NCI-H524 (cell line): ENCODE results near the gene ASPG.
A peak's percentile ranks its signal among the peaks of the same experiment; 100 is the strongest.

Experiments
- DNase-seq, 2 experiments: peaks; one replicate each; lab custom pipeline; 2025; lab: John Stamatoyannopoulos, UW

The ASPG gene

DNA sequence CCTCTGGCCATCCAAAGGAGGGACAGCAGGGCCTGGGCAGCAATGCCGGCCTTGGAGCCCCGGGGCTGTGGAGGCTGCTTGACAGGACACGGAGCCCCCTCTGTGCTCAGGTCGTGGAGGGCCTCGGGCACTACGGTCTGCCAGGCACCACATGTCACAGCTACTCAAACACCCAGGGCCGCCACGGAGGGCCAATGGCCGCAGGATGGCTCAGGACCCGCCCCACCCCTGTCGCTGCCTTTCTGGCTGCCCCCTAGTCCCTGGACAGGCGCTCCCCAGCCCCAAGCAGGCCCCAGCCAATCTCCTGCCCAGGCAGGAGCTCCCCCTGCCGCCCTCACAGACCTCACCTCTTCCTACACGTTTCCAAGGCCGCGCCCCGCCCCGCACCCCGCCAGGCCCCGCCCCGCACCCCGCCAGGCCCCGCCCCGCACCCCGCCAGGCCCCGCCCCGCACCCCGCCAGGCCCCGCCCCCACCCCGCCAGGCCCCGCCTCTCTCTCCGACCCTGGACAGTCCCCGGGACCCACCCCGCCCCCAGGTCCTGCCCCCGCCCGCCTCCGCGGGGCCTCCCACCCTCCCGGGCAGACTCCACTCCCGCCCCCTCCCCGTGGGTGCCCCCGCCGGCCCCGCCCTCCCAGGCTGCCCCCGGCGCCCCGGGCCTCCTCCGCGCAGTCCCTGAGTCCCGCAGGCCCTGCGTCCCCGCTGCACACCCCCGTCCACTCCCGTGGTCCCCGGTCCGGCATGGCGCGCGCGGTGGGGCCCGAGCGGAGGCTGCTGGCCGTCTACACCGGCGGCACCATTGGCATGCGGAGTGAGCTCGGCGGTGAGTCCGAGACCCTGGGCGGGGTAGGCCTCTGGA, at the start of gene ASPG:
Gene ASPG, plus strand, starts transcription at position 669 of the 857 bp plus-strand sequence. Its CDS starts 71 bp downstream, at position 740.
- no peak for DNase-seq

DNA sequence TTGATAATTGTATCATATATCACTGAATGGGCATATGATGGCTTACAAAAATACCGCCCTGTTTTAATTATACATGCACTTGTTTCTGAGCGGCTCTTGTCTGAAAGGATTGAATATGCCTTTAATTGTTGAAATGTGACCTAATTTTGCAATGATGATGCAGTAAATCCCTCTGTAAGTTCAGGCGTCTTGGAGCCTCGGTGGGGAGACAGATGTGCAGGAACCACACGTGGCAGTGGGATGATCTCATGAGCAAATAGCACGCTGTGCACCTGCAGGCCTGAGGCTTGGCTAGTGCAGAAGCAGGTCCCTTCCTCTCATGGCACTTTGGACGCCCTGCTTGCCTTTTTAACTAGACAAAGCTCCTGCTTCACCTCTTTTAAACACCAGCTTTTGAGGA, 49.3 kb upstream of the ASPG start:
- DNase-seq = peak; percentile 90 to 97

- DNase-seq = no peak
These were observed 48.4 kb upstream of the ASPG start for GRCh38 chr14:104037074-104037473.

DNA sequence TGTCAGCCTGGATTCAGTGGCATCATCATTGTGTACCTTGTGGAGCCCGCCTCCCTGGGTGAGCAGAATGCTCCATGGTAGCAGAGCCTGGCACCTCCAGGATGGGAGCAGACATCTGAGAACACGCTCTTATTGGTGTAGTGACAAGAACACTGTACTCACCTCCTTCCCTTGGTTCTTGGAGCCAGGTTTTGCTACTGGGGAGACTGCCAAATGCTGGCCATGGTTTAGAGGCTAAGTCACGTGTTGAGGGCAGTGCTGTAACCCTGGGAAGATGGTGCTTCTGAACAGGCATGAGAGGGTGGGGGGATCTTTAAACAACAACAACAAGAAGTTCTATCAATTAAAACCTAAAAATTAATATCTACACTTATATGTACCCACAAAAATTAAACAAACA, 47.6 kb upstream of the ASPG start:
- DNase-seq = no peak

DNA sequence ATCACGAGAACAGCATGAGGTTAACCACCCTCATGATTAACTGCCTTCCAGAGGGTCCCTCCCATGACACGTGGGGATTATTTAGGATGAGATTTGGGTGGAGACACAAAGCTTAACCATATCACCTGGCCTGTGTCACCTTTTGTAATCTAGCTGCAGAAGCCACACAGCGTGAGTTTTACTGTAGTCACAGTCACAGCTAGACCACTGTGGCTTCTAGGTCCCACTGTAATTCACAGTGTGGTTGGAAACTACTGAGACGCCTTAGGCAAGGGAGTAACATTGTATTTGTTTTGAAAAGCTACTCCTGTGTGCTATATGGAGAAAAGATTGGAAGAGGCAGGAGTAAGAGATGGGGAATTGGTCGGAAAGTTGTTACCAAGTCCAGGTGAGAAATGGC, 46.3 kb upstream of the ASPG start:
- DNase-seq = no peak

- DNase-seq = no peak
These were observed 45.0 kb upstream of the ASPG start for GRCh38 chr14:104040539-104040938.

DNA sequence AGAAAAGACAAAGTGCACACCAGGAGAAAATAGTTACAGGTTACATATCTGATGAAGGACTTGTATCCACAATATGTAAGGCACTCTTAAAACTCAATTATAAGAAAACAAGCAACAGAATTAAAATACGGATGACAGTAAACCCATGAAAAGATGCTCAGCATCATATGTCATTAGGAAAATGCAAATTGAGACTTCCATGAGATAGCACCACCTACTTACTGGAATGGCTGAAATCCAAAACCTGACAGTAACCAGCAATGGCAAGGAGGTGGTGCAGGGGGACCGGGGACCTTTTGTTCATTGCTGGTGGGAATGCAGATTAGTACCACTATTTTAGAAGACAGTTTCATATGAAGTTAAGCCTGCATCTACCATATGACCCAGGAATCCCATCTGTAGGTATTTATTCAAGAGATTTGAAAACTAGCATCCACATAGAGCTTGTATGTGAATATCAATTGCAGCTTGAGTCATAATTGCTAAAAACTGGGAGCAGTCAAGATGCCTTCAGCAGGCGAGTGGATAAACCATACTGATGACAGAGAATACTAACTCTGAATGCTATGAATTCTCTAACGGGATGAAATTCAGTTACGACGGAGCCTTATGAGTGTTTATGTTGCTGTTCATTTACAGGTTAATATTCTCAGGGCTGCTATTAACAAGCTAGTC, 43.9 kb upstream of the ASPG start:
- no peak for DNase-seq

GRCh38 chr14:104044016-104044415, 41.5 kb upstream of the ASPG start:
- DNase-seq = no peak

DNA sequence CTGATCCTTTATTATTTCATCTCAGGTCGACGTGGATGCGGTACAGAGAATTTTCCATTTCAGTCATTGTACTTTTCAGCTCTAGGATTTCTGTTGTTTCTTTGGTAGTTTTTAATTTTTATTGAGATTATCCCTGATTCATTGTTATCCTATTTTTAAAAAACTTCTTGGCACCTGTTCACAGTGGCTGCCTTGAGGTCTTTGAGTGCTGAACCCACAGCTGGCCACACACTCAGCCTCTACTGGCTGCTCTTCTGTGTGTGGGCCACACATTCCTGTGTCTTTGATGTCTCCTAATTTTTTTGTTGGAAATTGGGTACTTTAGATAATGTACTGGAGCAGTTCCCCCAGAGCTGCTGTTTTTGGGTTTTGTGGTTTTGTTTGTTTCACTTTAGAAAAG, 37.7 kb upstream of the ASPG start:
- no peak for DNase-seq

GRCh38 chr14:104048758-104049507, 36.6 kb upstream of the ASPG start:
- DNase-seq = no peak

GRCh38 chr14:104049576-104050240, 35.8 kb upstream of the ASPG start:
- DNase-seq = peak in 1 of 2 experiments; percentile 33

- no peak for DNase-seq
These were observed 34.2 kb upstream of the ASPG start for GRCh38 chr14:104051092-104051813.

- DNase-seq = no peak
These were observed 31.1 kb upstream of the ASPG start for GRCh38 chr14:104054222-104054905.

- no peak for DNase-seq
These were observed 23.2 kb upstream of the ASPG start for GRCh38 chr14:104062281-104062680.

DNA sequence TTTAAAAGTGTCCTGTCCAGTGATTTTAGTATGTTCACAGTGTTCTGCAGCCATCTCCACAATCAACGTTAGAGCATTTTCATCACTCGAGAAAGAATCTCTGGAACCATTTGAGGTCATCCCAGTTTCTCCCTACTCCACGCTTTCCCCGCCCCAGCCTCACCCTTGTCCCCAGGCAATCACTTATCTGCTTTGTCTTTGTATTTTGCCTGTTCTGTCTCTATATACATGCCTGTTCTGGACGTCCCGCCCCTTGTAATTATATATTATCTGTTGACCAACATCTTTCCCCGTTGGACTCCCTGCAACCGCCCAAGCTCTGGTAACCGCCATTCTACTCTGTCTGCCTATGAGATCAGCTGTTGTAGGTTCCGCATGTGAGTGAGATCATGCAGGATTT, 21.5 kb upstream of the ASPG start:
- DNase-seq = no peak

DNA sequence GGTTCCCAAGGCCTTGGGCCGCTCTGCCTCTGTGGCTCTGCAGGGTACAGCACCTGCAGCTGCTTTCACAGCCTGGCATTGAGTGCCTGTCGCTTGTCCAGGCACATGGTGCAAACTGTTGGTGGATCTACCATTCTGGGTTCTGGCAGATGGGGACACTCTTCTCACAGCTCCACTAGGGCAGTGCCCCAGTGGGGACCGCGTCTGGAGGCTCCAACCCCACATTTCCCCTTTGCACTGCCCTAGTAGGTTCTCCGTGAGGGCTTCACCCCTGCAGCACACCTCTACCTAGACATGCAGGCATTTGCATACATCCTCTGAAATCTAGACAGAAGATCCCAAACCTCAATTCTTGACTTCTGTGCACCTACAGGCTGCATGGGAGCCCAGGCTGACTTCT, 19.2 kb upstream of the ASPG start:
- no peak for DNase-seq

DNA sequence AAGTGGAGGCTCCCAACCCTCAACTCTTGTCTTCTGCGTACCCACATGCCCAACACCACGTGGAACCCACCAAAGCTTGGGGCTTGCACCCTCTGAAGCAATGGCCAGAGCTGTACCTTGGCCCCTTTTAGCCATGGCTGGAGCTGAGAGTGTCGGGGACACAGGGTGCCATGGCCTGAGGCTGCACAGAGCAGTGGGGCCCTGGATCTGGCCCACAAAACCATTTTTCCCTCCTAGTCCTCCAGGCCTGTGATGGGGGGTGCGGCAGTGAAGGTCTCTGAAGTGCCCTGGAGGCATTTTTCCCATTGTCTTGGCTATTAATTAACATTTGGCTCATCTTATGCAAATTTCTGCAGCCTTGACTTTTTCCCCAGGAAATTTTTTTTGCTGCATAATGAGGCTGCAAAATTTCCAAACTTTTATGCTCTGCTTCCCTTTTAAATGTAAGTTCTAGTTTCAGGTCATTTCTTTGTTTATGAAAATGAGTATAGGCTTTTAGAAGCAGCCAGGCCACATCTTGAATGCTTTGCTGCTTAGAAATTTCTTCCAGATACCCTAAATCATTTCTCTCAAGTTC, 18.7 kb upstream of the ASPG start:
- DNase-seq = no peak

DNA sequence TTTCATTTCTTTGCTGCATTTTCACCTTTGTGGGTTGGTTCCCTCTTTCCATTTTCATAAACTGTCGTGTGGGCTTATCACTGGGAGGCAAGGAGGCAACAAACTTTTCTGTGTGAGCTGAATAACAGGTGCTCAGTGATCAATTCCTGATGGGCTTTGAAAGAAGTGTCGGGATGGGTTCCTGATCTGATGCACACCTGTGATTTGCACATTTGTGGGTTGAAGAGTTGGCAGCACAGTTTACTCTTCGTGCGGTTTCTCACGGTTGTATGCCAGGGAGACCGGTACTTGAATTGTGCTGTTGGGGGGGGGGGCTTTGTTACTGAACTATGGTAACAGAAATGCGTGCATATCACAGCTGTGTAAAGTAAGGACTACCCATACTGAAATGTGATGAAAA, 16.0 kb upstream of the ASPG start:
- no peak for DNase-seq

- no peak for DNase-seq
These were observed 12.9 kb upstream of the ASPG start for GRCh38 chr14:104072586-104072985.

DNA sequence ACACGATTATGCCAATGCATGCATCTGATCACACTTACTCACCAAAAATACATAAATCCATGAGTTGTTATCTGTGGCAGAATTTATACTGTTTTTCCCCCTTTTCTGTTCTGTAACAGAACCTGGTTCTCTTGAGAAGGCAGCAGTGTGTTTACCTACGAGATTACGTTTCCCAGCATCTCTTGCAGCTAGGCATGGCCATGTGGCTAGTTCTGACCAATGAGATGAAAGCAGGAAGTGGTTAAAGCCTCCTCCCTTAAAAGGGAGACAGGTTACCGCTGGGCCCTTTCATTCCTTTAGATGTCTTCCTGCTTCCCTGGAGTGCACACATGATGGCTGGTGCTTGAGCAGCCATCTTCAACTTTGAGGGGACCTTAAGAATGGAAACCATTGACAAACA, 11.7 kb upstream of the ASPG start:
- no peak for DNase-seq
